RWPE2 (cell line): ENCODE measurements around the gene HOXD12.

ENCODE experiments used
- ATAC-seq: fragments of 200-7000 bp; cut with Tn5 transposase; 3 replicates; pipeline ENCODE4 v1.9.1; 2021; ENCODE audit warnings: low read depth
- DNase-seq: peaks from one replicate; pipeline ENCODE4 v3.0.0-alpha.2; 2020; ENCODE audit warnings: low spot score
- H3K27ac ChIP-seq: fragments of 450-650 bp; 2 replicates; pipeline ENCODE4 v1.5.1; 2017; ENCODE audit warnings: mild to moderate bottlenecking; ENCODE audit not compliant: poor library complexity, severe bottlenecking
- H3K27me3 ChIP-seq: fragments of 250-450 bp; sonication (Bioruptor Pico); 2 replicates; pipeline ENCODE4 v1.5.1; 2021; ENCODE audit warnings: mild to moderate bottlenecking, moderate library complexity; ENCODE audit not compliant: insufficient read depth, poor library complexity, severe bottlenecking
- H3K36me3 ChIP-seq: fragments of 250-450 bp; sonication (Bioruptor Pico); 2 replicates; pipeline ENCODE4 v1.5.1; 2020; ENCODE audit warnings: low read depth, mild to moderate bottlenecking, moderate library complexity
- H3K4me1 ChIP-seq: fragments of 250-450 bp; sonication (Bioruptor Pico); 2 replicates; pipeline ENCODE4 v1.5.1; 2021; ENCODE audit warnings: mild to moderate bottlenecking, moderate library complexity; ENCODE audit not compliant: insufficient read depth, poor library complexity, severe bottlenecking
- H3K4me3 ChIP-seq: fragments of 250-450 bp; sonication (Bioruptor Pico); 2 replicates; pipeline ENCODE4 v1.5.1; 2021; ENCODE audit warnings: mild to moderate bottlenecking, moderate library complexity; ENCODE audit not compliant: severe bottlenecking
- H3K9me3 ChIP-seq: fragments of 250-450 bp; sonication (Bioruptor Pico); 2 replicates; pipeline ENCODE4 v1.5.1; 2021; ENCODE audit warnings: mild to moderate bottlenecking, moderate library complexity; ENCODE audit not compliant: severe bottlenecking
- CTCF ChIP-seq: fragments of 450-650 bp; IDR thresholded peaks from one replicate; pipeline ENCODE4 v1.5.1; 2017; ENCODE audit warnings: mild to moderate bottlenecking, moderate library complexity; ENCODE audit not compliant: poor library complexity, severe bottlenecking

The HOXD12 gene

GRCh38 chr2:176111846-176112374 lies 12.3 kb downstream of the HOXD12 start:
- TF ChIP-seq CTCF, result no peak
- H3K27ac ChIP-seq, result no peak overlapping the region
- no peak overlapping the region for H3K4me3 ChIP-seq
- H3K9me3 ChIP-seq, result no peaks in the 10 kb centered on the region
- DNase-seq (no peak), ATAC-seq (no peak)
- H3K27me3 ChIP-seq, result no peaks in the 10 kb centered on the region
- H3K4me1 ChIP-seq, result peaks cover 6% of the 10 kb centered on the region
- H3K36me3 ChIP-seq, result peaks cover 36% of the 10 kb centered on the region

GRCh38 chr2:176112375-176113302 lies 13.0 kb downstream of the HOXD12 start:
- Histone ChIP-seq H3K4me3 (no peak overlapping the region), H3K27me3 (no peaks in the 10 kb centered on the region), H3K27ac (peak overlapping the region; percentile 22), H3K36me3 (peaks cover 43% of the 10 kb centered on the region), H3K4me1 (peaks cover 6% of the 10 kb centered on the region), H3K9me3 (no peaks in the 10 kb centered on the region)
- TF ChIP-seq CTCF, result no peak
- DNase-seq (no peak), ATAC-seq (no peak)

GRCh38 chr2:176114120-176114929 lies 14.7 kb downstream of the HOXD12 start:
- H3K4me3 ChIP-seq, result no peak overlapping the region
- H3K27me3 ChIP-seq, result no peaks in the 10 kb centered on the region
- peaks cover 52% of the 10 kb centered on the region for H3K36me3 ChIP-seq
- TF ChIP-seq CTCF, result no peak
- H3K9me3 ChIP-seq, result no peaks in the 10 kb centered on the region
- DNase-seq (no peak), ATAC-seq (peak; percentile 30; the same call in 2 of the 3 replicates)
- H3K4me1 ChIP-seq, result peaks cover 6% of the 10 kb centered on the region
- peak overlapping the region; percentile 22 for H3K27ac ChIP-seq

- Histone ChIP-seq H3K27ac (peak overlapping the region; percentile 22), H3K27me3 (no peaks in the 10 kb centered on the region)
- TF ChIP-seq CTCF, result no peak
Observed at GRCh38 chr2:176114930-176115625, 15.5 kb downstream of the HOXD12 start.

More at GRCh38 chr2:176114930-176115625, 15.5 kb downstream of the HOXD12 start:
- ATAC-seq, result no peak
- peaks cover 6% of the 10 kb centered on the region for H3K4me1 ChIP-seq
- H3K36me3 ChIP-seq, result peaks cover 47% of the 10 kb centered on the region
- no peak for DNase-seq
- H3K9me3 ChIP-seq, result no peaks in the 10 kb centered on the region
- no peak overlapping the region for H3K4me3 ChIP-seq
